Measurements from ENCODE around the gene C16orf92.

Gene C16orf92, protein sequence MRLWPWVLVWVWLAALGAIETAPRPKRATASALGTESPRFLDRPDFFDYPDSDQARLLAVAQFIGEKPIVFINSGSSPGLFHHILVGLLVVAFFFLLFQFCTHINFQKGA

GRCh38 chr16:30022887-30023286 is at the start of gene C16orf92:
Gene C16orf92 (plus strand): TSS chr16:30023198. CDS start chr16:30023341, 143 bp downstream.
- no peak for DNase-seq (ENCODE audit: low spot score)

DNA sequence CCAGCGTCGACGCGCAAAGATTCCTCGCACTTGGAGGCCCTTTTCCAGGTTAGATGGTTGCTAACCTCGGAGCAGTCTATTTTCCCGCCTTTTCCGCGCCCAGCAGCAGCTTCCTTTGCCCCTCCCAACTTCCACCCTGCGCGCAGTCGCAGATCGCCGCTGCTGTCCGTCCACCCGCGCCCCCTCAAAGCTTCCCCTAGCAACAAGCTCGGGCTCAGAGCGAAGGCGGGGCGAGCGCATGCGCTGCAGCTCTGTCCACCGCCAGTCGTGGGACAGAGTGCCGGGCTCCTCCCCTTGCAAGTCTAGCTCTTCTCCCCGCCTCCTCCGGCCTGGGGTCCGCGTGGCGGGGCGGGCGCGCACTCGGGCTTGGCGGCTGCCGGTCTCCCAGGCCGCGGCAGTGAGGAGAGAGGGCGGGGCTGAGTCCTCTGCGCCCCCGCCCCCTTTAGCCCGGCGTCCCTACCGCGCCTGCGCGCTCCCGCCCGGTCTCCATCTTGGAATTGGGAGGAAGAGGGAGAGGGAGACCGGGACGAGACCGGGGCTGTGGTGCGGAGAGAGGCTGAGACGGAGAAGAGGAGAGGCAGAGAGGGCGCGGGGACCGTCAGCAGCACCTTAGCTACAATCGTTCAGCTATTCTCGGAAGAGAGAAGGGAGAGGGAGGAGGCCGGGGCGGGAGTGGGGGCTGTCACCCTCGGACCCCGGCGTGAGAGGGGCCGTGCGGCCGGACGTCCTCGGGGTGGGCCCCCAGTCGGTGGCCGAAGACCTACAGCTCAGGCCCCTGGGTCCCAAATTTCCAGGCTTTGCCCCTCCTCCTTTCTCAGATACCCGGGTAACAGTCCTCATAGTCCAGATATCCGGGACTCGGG is 49.4 kb upstream of the C16orf92 start, which contains the start of gene TAOK2:
Gene TAOK2 (plus strand): TSS at position 485 of the 863 bp plus-strand sequence. CDS start 3,905 bp downstream, outside the sequence.
- peak; percentile 99 for DNase-seq (ENCODE audit: low spot score)

DNA sequence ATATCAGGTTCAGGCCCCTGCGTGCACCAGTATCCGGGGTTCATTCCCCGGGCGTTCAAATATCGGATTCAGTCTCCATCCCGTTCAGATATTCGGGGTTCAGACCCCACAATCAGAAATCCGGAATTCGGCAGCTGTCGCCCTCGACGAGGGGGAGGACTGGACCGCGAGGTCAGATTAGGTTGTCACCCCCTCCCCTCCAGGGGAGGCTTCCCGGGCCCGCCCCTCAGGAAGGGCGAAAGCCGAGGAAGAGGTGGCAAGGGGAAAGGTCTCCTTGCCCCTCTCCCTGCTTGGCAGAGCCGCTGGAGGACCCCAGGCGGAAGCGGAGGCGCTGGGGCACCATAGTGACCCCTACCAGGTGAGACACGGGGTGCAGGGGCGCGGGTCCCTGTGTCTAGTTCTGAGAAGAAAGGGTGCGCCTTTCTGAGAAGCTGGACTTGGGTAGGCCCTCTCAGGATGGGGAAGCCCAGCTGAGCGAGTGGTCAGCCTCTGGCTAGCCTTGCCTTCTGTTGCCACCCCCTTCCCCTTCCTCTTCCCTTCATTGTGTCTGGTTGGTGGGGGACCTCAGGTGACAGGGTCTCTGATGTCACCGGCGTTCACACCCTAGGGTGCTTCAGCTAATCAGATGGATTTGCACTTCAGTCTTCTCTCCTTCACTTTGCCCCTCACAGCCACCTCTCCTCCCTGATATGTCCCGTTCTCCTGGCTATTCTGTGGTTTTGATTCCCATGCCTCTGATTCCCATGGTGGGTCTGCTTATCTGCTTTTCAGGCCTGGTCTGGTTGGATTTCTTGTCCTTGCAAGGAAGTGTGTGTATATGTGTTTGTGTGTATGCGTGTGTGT is 48.5 kb upstream of the C16orf92 start:
- no peak for DNase-seq (ENCODE audit: low spot score)

GRCh38 chr16:29975134-29975538 is 47.9 kb upstream of the C16orf92 start:
- DNase-seq (ENCODE audit: low spot score), result no peak

DNA sequence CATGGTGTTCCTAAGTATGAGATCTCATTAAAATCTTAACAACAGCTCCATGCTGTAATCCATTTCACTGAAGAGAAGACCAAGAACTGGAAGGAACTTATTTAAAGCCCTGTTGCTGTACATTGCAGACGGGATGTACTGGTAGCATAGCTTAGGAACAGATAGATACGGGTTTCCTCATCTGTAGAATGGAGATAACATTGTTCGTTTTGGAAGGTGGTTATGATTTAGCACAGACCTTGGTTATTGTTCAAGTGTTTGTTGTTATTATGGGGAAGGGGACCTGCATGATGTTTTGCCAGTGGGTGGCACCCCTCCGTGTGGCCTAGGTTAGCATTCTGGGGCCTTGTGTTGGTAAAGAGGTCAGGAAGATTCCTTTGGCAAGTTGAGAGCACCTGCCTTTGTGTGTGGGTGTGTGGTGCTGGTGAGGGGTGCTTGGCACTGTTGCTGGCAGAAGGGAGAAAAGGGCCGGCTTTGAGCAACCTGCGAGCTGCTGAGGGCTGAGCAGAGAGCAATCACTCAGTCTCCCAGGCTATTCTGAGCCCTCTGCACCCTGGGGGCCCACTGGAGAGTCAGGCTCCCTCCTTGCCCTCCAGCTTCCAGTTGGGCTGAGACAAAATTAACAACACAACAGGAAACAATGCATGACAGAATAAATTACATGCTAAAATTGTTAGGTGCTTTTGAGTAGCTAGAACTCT is 47.0 kb upstream of the C16orf92 start:
- no peak for DNase-seq (ENCODE audit: low spot score)

GRCh38 chr16:29977063-29977825 is 45.8 kb upstream of the C16orf92 start:
- no peak for DNase-seq (ENCODE audit: low spot score)

- DNase-seq (ENCODE audit: low spot score), result no peak
Measured at GRCh38 chr16:29978081-29978480, 44.9 kb upstream of the C16orf92 start.

DNA sequence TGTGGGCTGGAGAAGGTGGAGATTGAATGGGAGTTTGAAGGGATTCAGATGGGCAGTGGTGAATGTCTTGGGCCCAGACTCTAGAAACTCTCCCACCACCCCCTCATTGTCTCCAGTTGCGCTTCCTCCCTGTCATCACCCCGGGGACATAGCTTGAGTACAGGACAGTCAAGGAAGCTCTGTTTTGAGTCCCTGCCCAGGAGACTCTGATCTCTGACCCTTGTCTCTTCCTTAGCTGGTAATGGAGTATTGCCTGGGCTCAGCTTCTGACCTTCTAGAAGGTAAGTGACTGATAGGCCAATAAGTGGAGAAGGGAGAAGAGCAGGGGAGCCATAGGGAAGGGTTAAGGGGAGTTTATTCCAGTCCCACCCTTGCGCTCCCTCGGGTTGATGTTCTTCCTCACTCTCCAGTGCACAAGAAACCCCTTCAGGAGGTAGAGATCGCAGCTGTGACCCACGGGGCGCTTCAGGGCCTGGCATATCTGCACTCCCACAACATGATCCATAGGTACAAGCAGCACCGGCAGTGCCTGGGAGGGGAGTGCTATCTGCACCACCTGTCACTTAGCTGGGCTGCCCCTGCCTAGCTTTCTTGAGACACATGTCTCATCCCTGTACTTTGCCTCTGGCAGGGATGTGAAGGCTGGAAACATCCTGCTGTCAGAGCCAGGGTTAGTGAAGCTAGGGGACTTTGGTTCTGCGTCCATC is 44.3 kb upstream of the C16orf92 start:
- no peak for DNase-seq (ENCODE audit: low spot score)

GRCh38 chr16:29982560-29983419 is 40.2 kb upstream of the C16orf92 start:
- DNase-seq (ENCODE audit: low spot score), result no peak

DNA sequence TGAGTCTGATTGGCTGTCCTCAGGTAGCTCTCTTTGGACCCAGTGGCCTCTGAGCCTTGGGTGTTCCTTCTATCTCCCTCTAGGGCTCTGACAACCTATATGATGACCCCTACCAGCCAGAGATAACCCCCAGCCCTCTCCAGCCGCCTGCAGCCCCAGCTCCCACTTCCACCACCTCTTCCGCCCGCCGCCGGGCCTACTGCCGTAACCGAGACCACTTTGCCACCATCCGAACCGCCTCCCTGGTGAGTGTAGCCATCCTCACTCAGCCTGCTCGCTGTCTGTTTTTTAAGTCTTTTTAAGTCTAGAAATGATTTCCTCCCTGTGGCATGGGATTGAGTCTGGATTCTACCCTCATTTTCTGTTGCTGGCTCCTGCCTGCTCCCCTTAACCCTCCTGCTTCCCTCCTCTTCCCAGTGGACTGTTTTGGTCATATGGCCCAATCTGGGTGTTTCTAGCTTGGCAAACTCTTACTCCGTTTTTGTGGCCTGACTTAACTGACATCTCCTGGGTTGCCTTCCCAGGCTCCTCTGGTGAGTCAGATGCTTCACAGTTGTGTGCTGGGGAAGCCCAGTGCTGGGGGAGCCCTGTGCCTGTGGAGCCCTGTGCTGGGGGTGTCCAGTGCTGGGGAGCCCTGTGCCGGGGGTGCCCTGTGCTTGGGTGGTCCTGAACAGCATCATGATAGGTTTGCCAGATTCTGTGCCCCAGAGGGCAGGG is 39.4 kb upstream of the C16orf92 start:
- no peak for DNase-seq (ENCODE audit: low spot score)

DNA sequence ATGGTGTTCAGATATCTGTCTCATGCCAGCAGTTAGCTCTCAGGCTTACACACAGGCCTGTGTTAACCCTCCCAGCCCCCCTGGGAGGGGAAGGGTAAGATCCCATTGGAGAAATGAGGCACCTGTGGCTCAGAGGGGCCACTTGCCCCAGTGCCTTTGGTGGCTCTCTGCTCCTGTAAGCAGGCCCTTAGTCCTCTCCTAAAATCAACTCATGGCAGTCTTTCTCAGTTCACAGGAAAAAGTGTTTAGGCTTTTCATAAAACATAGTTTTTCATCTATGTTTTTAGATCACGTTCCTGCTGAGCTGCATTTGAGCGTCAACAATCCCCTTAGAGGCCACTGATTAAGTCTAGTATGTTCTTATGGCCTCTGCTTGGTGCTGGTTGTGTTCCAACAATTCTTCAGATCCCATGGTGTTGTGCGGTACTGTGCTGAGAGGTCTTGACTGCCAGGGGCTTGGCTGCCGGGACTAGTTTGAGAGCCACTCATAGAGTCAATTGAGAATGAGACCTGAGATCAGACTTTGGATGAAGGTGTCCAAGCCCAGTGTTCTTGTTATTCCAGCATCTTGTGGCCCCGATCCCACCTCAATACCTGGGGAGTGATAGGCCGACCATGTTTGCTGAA is 38.7 kb upstream of the C16orf92 start:
- DNase-seq (ENCODE audit: low spot score), result no peak

DNA sequence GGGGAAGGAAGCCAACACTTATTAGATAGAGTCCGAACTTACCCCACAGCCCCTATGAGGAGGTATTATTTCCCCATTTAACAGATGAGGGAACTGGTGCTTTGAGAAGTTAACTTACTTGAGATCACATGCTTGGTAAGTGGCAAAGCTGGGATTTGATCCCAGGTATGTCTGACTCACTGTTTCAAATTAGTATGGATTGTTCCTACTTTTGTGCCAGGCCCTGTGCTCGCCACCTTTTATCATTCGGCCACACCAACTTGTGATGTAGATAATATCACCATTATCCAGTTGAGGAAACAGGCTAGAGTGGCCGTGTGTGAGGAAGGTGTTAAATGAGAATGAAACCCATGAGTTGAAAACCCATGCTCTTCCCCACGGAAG is 38.2 kb upstream of the C16orf92 start:
- no peak for DNase-seq (ENCODE audit: low spot score)

DNA sequence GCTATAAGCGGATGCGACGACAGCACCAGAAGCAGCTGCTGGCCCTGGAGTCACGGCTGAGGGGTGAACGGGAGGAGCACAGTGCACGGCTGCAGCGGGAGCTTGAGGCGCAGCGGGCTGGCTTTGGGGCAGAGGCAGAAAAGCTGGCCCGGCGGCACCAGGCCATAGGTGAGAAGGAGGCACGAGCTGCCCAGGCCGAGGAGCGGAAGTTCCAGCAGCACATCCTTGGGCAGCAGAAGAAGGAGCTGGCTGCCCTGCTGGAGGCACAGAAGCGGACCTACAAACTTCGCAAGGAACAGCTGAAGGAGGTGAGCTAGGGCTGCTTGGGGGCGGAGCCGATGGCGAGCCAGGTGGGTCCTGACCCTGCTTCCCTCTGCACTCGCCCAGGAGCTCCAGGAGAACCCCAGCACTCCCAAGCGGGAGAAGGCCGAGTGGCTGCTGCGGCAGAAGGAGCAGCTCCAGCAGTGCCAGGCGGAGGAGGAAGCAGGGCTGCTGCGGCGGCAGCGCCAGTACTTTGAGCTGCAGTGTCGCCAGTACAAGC is 37.7 kb upstream of the C16orf92 start:
- DNase-seq (ENCODE audit: low spot score), result no peak

DNA sequence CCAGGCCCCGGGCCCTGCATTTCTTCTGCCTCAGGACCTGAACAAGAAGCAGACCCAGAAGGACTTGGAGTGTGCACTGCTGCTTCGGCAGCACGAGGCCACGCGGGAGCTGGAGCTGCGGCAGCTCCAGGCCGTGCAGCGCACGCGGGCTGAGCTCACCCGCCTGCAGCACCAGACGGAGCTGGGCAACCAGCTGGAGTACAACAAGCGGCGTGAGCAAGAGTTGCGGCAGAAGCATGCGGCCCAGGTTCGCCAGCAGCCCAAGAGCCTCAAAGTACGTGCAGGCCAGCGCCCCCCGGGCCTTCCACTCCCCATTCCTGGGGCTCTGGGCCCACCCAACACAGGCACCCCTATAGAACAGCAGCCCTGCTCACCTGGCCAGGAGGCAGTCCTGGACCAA is 36.8 kb upstream of the C16orf92 start:
- no peak for DNase-seq (ENCODE audit: low spot score)

GRCh38 chr16:29986931-29987330 is 36.1 kb upstream of the C16orf92 start:
- DNase-seq (ENCODE audit: low spot score), result no peak

GRCh38 chr16:29987371-29988085 is 35.5 kb upstream of the C16orf92 start:
- DNase-seq (ENCODE audit: low spot score), result no peak

- DNase-seq (ENCODE audit: low spot score), result no peak
Measured at GRCh38 chr16:29988346-29989075, 34.5 kb upstream of the C16orf92 start.

Data from putamen (tissue), 1 donor.